GM18907 (cell line): ENCODE data around the gene FAM3A.

Experiments
- ATAC-seq: cut with Tn5 transposase; IDR thresholded peaks from one replicate; pipeline ENCODE4 v1.9.1; 2021; ENCODE audit warnings: mild to moderate bottlenecking, moderate library complexity; ENCODE audit not compliant: unreplicated experiment

Gene FAM3A

DNA sequence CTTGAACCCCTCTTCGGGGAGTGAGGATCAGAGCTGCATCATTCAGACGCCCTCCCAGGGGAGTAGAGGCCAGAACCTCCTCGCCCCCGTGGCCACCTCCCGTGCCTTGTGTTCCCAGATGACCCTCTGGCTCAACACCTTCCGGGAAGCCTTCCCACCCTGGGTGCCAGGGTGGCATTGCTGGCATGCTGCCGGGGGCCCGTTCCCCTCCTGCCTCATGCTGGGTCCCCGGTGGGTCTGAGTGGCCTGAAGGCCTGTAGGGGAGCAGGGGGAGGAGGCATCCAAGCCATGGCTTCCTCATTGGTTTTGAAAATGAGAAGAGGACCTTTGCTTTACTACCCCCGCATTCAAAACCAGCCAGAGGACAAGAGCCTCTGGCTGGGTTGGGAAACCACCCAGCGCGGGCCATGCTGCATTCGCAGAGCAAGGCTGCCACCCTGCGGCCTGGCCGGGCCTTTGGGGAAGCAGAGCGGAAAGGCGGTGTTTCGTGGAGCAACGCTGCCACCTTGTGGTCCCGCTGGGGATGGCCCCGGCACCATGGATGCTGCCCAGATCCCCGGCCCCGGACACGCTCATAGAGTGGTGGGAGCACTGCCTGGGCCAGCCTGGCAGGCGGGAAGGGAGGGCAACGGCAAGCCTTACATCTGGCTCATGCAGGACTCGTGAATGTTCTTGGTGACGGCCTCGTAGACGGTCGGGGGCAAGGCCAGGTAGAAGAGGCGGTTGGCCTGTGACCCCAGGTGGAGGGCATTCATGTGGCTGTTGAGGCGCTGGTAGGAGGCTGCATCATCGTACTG is 18.7 kb upstream of the FAM3A start:
- ATAC-seq, result peak; percentile 90

DNA sequence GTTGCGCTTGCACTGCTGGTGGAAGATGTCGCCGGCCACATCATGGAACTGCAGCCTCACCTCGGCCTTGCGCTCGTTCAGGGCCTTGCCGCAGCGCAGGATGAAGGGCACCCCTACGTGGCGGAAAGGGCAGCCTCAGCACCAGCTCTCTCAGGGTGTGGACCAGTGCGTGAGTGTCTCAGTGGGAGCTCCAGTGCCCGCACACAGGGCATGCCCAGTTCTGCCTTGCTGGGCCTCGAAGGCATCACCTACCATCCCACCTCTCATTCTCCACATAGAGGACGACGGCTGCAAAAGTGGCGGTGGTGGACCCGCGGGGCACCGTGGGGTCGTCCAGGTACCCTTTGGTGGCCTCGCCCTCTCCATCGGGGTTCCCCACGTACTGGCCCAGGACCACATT is 16.7 kb upstream of the FAM3A start:
- no peak for ATAC-seq

DNA sequence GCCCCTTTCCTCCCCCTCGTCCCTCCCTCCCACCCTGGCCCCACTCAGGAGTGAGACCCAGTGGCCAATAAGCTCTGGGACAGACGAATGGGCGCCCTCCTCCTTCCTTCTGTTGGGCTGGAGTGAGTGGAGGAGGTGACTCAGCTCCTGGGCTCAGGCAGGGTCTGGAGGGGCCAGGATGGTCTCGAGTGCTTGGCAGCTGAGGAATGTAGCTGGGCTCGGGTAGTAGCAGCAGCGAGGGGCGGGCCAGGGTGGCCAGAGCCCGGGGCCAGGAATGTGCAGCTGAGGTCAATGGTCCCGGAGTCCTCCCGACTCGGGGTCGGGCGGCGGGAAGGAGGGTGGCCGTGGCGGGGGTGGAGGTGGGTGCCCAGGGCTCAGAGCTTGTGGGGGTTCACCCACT is 15.6 kb upstream of the FAM3A start:
- ATAC-seq, result no peak

DNA sequence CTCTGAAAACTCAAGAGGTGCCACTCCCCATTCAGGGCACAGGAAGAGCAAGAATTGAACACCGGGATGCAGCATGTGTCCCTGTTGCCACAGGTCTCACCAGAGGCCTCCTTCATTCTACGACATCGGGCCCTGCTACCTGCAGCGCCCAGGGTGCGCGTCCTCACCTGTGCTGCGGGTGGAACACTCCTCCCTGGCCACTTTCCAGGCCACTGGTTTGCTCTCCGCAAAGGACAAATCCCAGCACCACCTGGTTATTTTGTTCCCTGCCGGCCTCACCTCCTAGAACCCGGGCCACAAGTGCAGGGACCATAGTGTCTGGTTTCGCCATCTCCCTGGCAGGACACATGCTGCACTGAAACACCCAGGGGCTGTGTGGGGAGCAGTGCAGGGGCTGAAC is 14.3 kb upstream of the FAM3A start:
- no peak for ATAC-seq

DNA sequence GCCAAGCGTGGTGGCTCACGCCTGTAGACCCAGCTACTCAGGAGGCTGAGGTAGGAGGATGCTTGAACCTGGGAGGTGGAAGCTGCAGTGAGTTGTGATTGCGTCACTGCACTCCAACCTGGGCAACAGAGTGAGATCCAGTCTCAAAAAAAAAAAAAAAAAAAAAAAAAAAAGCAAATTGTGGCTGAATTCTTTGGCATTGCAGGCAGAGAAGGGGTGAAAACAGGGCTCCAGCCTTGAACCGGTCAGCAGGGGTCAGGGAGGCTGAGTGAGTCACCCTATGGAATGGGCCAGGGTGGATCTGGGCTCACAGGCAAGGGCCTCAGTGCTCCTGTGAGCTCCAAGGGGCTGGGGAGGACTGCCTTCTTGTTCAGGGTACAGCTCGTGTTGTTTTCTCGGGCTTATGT is 13.2 kb upstream of the FAM3A start:
- no peak for ATAC-seq

DNA sequence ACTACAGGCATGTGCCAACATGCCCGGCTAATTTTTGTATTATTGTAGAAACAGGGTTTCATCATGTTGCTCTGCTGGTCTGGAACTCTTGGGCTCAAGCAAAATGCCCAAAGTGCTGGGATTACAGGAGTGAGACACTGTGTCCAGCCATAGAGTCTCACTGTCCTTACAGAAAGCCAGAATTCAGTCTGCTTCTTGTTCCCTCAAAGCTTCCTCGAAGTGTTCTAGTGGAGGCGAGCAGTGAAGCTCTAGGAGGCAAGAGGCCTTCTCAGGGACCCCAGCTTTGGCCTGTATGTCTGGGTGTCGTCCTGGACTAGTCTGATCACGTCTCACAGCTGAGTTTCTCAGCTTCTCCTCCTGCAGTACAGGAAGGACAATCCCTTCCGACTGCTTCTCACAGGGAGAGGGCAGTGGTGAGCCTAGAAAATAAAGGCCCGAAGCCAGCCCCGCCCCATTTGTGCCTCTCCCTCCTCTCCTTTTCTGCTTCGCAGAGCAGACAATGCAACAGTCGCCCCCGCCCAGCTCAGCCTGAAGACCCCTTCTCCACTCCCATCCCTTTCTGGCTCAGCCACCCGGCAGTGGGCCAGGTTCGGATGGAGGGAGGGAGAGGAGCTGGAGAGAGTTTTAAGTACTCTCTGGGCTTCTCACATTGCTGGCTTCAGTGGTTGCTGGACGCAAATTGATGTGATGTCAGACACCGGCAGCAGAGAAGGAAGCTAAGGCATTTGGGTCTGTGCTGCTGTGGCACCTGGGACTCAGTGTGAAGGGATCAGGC is 11.1 kb upstream of the FAM3A start:
- ATAC-seq, result peak; percentile 74

DNA sequence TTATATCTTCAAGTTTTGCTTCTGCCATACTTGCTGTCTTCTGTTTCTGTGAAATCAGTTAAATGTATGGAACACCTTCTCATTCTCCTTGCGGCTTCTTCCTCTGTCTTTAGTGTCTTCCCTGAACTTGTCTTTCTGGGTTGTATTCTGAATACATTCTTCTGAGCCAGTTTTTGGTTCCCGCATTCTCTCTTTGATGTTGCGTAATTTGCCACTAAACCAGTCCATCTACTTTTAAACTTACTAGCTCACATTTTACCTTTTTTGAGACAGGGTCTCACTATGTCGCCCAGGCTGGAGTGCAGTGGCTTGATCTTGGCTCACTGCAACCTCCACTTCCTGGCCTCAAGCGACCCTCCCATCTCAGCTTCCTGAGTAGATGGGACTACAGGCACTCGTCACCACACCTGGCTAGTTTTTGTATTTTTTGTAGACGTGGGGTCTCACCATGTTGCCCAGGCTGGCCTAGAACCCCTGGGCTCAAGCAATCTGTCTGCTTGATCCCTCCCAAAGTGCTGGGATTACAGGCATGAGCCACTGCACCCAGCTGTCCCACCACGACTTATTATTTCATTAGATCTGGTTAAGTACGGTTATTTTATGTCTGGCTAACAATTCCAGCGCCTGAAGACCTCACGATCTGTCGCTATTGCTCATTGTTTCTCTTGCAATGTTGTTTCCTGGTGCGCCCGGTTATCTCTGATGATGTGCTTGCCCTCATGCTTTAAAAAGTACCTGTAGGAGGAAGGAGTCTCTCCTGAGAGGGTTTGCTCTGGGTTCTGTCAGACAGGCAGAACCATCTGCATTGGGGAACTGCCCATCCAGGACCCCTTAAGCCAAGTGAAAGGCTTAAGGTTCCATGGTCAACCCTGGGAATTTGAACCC is 9.8 kb upstream of the FAM3A start:
- no peak for ATAC-seq

DNA sequence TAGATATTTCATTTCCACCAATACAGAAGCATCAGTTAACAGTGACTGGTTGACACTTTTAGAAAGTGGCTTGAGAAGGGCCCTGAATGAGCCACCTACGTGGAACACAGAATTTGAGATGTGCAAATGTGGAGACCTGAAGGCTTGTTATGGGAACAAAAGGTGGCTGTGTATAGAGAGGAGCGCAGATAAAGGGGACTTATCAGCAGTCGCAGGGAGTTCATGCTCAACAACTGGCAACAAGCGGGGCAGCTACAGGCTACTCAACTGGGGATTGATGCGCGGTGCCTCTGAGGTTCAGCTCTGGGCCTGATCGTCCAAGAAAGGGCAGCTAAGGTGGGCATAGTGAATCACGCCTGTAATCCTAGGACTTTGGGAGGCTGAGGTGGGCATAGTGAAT is 3.4 kb upstream of the FAM3A start:
- no peak for ATAC-seq

DNA sequence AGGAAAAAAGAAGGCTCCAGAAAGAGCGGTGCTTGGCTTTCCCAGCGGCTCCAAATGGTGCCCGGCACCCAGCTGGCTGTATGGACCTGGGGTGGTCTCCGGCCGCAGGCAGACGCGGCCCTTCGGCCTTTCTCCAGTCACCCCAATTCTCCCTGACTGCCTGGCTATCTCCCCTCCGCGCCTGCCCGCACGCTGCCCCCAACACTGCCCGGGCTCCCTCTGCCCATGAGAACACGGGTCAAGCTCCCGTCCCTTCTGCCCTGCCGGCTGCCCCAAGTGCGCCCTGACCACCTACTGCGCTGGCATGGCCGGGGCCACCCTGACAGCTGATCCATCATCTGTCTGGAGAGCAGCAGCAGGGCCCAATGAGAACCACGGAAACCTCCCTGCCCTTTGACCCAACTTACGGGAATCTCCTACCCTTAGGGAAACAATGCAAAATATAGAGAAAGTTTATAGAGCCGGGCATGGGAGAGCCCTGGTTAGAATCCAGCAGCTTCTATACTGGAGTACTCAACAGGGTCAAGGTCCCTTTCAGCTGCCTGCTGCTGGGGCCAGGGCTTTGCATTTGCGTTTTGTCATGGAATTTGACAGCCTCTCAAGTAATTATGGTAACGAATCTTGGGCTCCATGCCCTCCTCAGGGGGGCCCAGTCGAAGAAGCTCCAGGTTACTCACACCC is 1.2 kb upstream of the FAM3A start:
- no peak for ATAC-seq

DNA sequence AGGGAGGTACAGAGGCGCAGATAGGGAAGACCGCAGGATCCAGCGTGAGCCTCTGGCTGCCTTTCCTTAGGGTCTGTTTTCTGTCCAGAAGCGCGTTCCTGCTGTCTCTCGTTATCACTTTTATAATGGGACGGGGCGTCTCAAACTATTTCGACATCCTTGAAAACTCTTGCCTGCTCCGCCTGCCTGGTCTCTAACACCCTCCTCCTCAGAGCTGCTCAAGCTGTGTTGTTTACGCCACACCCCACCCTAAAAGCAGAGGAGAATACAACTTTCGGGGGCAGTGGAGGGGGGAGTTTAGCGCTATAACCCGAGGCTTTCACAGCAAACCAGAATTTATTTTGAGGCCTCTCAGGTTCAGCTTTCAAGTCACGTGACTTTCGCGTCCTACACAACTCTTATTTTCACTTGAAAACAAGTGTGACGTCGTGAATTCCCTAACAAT is 646 bp upstream of the FAM3A start:
- no peak for ATAC-seq

DNA sequence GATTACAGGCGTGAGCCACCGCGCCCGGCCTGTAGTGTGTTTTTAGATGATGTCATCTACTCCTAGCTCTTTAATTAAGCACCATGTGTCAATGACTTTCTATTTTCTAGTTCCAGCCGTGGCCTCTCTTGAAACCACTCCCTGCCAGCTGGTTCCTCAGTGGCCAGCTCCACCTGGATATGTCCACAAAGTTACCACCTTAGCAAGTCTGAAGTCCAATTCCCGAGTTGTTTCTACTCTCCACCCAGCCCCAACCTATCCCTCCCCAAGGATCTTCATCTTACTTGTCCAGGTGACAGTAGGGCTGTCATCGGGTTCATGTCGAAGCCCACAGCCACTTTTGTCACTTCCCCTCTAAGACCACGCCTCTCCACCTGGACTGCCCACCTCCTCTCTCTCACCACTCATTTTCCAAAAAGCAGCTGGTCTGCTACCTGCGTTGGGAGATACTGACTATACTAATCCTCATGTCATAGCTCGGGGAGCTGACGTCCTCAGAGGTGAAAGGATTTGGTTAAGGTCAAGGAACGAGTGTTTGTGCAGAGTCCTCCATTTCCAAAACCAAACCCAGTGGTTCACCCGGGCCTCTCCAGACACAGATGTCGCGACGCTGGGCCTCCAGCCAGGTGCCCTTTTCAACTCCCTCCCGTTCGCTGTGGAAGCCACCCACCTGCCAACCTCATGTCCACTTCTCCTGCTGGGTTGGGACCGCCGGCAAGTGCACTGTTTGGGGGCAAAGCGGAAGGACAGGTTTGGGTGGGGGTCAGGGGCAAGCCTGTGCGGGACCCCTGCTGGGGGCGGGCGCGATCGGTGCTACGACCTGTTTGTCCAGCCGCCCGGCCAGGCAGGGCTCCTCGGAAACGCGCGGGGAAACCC is 704 bp downstream of the FAM3A start:
- ATAC-seq, result no peak

DNA sequence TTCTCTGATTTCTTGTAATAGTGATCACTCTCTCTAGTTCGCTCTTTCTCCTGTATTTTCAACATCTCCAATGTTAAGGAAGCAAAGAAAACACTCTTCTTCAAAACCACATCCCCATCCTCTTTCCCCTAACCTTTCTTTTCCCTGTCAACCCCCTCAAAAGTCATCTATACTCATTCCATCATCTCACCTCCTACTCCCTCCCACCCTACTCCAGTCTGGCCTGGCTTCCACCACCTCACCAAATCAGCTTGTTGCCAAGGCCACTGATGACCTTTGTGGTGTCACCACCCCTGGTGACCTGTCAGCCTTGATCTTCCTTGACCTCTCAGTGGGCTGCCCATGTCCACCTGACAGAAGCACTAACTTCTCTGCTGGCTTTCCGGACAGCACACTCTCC is 2.3 kb downstream of the FAM3A start:
- no peak for ATAC-seq

DNA sequence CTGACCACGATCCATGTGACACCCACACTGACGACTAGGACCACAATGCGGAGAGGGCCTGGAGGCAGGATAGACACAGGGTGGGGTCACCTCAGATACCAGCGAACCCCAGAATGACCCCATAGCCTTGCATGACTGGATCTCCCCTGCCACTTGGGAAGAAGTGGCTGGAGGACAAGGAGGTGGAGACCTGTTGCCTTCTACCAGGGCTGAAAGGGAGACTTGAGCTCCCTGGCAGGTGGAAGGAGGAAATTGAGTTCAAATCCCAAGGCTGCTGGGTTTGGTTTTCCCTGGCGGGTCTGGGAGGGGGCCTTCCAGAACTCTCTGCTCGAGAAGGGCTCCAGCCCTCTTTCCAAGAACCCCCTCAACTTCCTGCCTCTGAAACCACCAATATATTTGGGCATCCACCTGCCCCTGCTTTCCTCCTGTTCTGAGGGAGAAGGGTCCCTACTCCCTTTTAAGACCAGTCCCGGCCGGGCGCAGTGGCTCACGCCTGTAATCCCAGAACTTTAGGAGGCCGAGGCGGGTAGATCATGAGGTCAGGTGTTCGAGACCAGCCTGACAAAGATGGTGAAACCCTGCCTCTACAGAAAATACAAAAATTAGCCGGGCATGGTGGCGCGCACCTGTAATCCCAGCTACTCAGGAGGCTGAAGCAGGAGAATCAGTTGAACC is 3.0 kb downstream of the FAM3A start:
- no peak for ATAC-seq

DNA sequence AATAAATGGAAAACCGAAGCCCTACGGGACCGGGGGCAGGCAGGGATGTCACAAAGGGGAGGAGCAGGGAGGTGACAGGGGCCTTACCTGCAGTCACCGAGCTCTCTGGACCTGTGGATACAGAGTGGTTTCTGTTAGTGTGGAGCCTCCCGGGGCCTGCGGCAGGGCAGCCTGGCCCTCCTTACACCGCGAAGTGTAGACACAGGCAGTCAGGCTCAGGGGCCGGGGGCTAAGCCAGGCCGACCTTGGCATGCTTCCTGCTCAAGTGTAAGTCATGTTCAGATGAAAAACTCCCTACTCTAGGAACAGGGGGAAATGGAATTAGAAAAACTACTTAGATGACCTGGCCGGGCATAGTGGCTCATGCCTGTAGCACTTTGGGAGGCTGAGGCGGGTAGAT is 4.3 kb downstream of the FAM3A start:
- no peak for ATAC-seq

DNA sequence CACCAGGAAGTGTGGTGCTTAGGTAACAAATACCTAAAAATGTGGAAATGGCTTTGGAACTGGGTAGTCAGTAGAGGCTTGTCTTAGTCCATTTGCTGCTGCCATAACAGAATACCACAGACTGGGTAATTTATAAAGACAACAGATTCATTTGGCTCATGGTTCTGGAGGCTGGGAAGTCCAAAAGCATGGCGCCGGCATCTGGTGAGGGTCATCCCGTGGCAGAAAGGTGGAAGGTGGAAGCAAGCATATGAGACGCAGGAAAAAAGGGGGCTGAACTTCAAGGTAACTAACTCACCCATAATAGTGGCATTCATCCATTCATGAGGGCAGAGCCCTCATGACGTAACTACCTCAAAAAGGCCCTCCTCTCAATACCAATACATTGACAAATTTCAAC is 6.6 kb downstream of the FAM3A start:
- no peak for ATAC-seq

DNA sequence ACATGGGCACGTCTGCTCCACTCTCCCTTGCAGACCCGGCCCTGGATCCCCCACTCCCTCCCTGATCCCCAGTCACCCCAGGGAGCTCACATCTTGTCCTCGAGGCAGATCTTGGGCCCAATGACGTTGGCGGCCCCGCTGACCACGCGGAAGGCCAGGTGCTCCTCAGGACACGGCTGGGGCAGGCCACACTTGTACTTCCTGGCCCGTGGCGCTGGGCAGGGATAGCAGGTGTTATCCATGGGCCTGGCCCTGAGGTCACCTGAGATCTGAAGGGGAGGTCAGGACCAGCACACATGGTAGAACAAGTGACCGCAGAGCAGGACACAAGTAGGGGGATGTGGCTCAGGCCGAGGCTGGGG is 7.7 kb downstream of the FAM3A start:
- no peak for ATAC-seq

DNA sequence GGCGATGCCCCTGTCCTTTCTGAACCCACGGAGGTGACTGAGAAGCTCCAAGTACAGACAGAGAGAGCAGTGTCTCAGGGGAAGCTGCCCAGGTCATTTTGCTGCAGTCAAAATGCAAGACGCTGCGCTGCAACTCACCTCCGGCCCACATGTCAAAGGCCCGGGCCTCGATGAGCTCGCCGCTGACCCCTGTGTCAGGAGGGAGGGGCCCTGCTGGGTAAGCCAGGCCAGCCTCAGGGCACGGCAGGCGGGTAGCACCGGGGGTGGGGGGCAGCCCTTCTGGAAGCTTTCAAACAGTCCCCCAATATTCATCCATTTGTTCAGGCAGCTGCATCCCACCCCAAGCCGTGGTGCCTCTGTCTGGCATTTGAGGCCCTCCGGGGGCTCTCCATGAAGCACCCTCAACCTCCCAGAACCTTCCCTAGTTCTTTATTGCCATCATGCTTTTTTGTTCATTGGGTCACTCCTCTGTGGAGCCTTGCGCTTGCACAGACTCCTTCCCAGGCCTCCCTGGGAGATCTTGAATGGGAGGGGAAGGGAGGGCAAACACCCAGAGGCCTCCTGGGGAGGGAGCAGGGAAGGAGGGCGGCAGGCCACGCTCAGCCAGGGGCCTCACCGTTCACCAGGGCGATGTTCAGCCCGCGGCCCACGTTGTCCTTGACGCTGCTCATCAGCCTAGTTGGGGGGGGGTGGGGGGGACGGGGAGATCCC is 8.2 kb downstream of the FAM3A start:
- no peak for ATAC-seq

DNA sequence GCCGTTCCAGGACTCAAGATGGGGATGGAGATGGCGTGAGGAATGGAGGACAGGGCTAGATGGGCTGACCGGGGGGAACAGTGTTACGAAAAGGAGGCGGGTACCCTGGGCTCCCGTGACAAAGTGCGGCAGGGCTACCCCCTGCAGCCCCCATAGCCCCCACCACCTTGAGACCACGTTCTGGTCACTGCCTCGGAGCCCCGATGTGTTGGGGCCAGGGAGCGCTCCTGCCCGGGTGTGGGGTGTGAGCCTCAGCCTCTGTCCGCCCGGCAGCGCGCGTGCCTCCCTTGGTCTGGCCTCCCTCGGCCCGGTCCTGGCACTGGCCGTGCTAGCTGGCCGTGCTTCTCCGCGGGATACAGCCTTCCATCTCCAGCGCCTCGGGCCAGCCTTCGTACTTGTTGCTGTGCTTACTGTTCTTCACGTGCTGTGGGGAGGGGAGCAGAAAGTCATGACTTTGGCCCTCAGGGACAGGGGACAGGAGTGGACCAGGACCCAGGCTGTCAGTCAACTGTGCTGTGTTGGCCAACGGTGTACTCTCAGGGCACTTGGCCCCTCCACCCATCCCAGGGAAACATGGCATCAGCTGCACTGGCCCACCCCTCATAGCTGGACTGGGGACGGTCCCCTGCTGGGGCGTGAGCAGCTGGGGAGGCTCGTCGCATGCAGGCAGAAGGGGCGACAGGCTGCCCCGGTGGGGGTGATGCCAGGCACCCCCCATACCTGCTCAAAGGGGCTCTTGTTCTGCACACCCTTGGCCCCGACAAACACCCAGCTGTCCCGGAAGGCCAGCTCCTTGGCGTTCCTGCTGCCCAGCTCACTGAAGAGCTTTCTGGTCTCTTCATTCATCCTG is 9.3 kb downstream of the FAM3A start:
- ATAC-seq, result no peak
